ENCODE data around the gene ZNF827. TPM values are rescaled to one million over a fixed set of nuclear protein-coding genes. Genes with fewer than 3 reads are reported as not detected.

Gene ZNF827
- polyA plus RNA-seq, 1 donor (not counting 4 experiments of a cell fraction or from before 2014, with no cell fraction given) = 4.7 TPM

GRCh38 chr4:145781351-145781750, 157.3 kb downstream of the ZNF827 start:
- Histone ChIP-seq H3K9ac (ENCODE audit: control insufficient read depth, extremely low read depth, insufficient read depth, low read length) (no peak overlapping the region), H3K27ac (ENCODE audit: control insufficient read depth, insufficient read depth, low read length) (no peak overlapping the region), H4K20me1 (ENCODE audit: control insufficient read depth, extremely low read depth, insufficient read depth, low read length) (no peaks in the 10 kb centered on the region), H3K4me3 (ENCODE audit: control insufficient read depth in 2 of 3, extremely low read depth in 1 of 3, insufficient read depth in 2 of 3, low read depth in 1 of 3, low read length in 3 of 3) (no peak overlapping the region), H3K4me2 (ENCODE audit: control insufficient read depth, extremely low read depth, insufficient read depth, low read depth, low read length) (no peak overlapping the region), H3K79me2 (ENCODE audit: control insufficient read depth, insufficient read depth, low read length) (no peaks in the 10 kb centered on the region), H3K4me1 (ENCODE audit: control insufficient read depth, extremely low read depth, insufficient read depth, low read length) (no peaks in the 10 kb centered on the region), H3K9me3 (ENCODE audit: control insufficient read depth, low read depth, low read length) (no peaks in the 10 kb centered on the region), H2AFZ (ENCODE audit: control insufficient read depth, low read length) (no peak overlapping the region), H3K9me1 (ENCODE audit: control insufficient read depth, extremely low read depth, insufficient read depth, low read length) (no peaks in the 10 kb centered on the region), H3K27me3 (ENCODE audit: control insufficient read depth, extremely low read depth, insufficient read depth, low read length) (no peaks in the 10 kb centered on the region), H3K36me3 (ENCODE audit: control insufficient read depth in 2 of 2, extremely low read depth in 1 of 2, insufficient read depth in 2 of 2, low read length in 2 of 2) (no peaks in the 10 kb centered on the region)
- DNase-seq (ENCODE audit: low read depth, low spot score) = no peak
- dilution Hi-C loops (cut with MboI; ENCODE audit: extremely low pct_ligation_motif_present, low sequenced_read_pairs) = no loop called here
- no peak for TF ChIP-seq EZH2 (IDR thresholded peaks at IDR 0.05; ENCODE audit: low read length)
- no peak for TF ChIP-seq CTCF (optimal IDR thresholded peaks at IDR 0.05 in 1 of 3, IDR thresholded peaks at IDR 0.05 in 1 of 3, conservative IDR thresholded peaks at IDR 0.05 in 1 of 3; ENCODE audit: extremely low read depth in 1 of 3, insufficient read depth in 2 of 3, low read length in 3 of 3)
- no peak for FAIRE-seq

GRCh38 chr4:145779319-145779801, 159.3 kb downstream of the ZNF827 start:
- no peaks in the 10 kb centered on the region for H3K4me1 ChIP-seq (ENCODE audit: control insufficient read depth, extremely low read depth, insufficient read depth, low read length)
- H3K9me3 ChIP-seq (ENCODE audit: control insufficient read depth, low read depth, low read length) = no peaks in the 10 kb centered on the region
- H3K9me1 ChIP-seq (ENCODE audit: control insufficient read depth, extremely low read depth, insufficient read depth, low read length) = no peaks in the 10 kb centered on the region
- peaks cover 3 to 4% of the 10 kb centered on the region in 2 experiments for H3K36me3 ChIP-seq (ENCODE audit: control insufficient read depth in 2 of 2, extremely low read depth in 1 of 2, insufficient read depth in 2 of 2, low read length in 2 of 2)
- DNase-seq (ENCODE audit: low read depth, low spot score) (no peak), FAIRE-seq (no peak)
- no peak overlapping the region for H2AFZ ChIP-seq (ENCODE audit: control insufficient read depth, low read length)
- no peaks in the 10 kb centered on the region for H4K20me1 ChIP-seq (ENCODE audit: control insufficient read depth, extremely low read depth, insufficient read depth, low read length)
- no peak overlapping the region for H3K27ac ChIP-seq (ENCODE audit: control insufficient read depth, insufficient read depth, low read length)
- no peak overlapping the region for H3K4me3 ChIP-seq (ENCODE audit: control insufficient read depth in 2 of 3, extremely low read depth in 1 of 3, insufficient read depth in 2 of 3, low read depth in 1 of 3, low read length in 3 of 3)
- H3K9ac ChIP-seq (ENCODE audit: control insufficient read depth, extremely low read depth, insufficient read depth, low read length) = no peak overlapping the region
- H3K4me2 ChIP-seq (ENCODE audit: control insufficient read depth, extremely low read depth, insufficient read depth, low read depth, low read length) = no peak overlapping the region
- no peaks in the 10 kb centered on the region for H3K79me2 ChIP-seq (ENCODE audit: control insufficient read depth, insufficient read depth, low read length)
- TF ChIP-seq CTCF (optimal IDR thresholded peaks at IDR 0.05 in 1 of 3, IDR thresholded peaks at IDR 0.05 in 1 of 3, conservative IDR thresholded peaks at IDR 0.05 in 1 of 3; ENCODE audit: extremely low read depth in 1 of 3, insufficient read depth in 2 of 3, low read length in 3 of 3) (no peak), EZH2 (IDR thresholded peaks at IDR 0.05; ENCODE audit: low read length) (no peak)
- no peaks in the 10 kb centered on the region for H3K27me3 ChIP-seq (ENCODE audit: control insufficient read depth, extremely low read depth, insufficient read depth, low read length)
- dilution Hi-C loops (cut with MboI; ENCODE audit: extremely low pct_ligation_motif_present, low sequenced_read_pairs) = no loop called here
